ENCODE measurements around the gene EHBP1.

EHBP1 gene

DNA sequence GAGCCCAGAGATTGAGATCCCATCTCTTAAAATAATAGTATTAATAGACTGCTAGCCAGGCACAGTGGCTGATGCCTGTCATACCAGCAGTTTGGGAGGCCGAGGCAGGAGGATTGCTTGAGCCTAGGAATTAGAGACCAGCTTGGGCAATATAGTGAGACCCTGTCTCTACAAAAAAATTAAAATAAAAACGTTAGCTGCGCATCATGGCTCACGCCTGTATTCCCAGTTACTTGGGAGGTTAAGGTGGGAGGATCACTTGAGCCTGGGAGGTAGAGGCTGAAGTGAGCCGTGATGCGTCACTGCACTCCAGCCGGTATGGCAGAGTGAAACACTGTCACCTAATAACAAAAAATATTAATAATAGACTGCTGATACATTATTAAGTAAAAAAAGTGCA lies 178.1 kb downstream of the EHBP1 start:
- no peaks in the 10 kb centered on the region for H3K4me1 ChIP-seq (ENCODE audit: control insufficient read depth in 2 of 2, insufficient read depth in 1 of 2, low read depth in 1 of 2, low read length in 2 of 2)
- no peak overlapping the region for H2BK120ac ChIP-seq (ENCODE audit: low read depth, low read length)
- H3K4me2 ChIP-seq (ENCODE audit: insufficient read depth, low read length, poor library complexity, severe bottlenecking), result no peak overlapping the region
- no peaks in the 10 kb centered on the region for H3K27me3 ChIP-seq (ENCODE audit: control insufficient read depth in 3 of 3, insufficient read depth in 3 of 3, low read depth in 1 of 3, low read length in 3 of 3)
- no peak overlapping the region for H3K9ac ChIP-seq (ENCODE audit: low read depth, low read length, poor library complexity)
- no peak overlapping the region for H3K18ac ChIP-seq (ENCODE audit: low read length)
- no peaks in the 10 kb centered on the region for H3K79me1 ChIP-seq (ENCODE audit: low read depth, low read length)
- no peak overlapping the region for H3K4me3 ChIP-seq (ENCODE audit: low read length in 2 of 2)
- H3K9me3 ChIP-seq (replicated peaks in 1 of 2; ENCODE audit: control insufficient read depth in 2 of 2, insufficient read depth in 1 of 2, low read depth in 1 of 2, low read length in 2 of 2), result peaks cover 0 to 16% of the 10 kb centered on the region in 2 donors
- H3K14ac ChIP-seq (ENCODE audit: low read length), result no peak overlapping the region
- no peak overlapping the region for H3K23ac ChIP-seq (ENCODE audit: low read depth, low read length, poor library complexity)
- no peak for DNase-seq (ENCODE audit: low spot score)
- no peak overlapping the region for H3K27ac ChIP-seq (replicated peaks; ENCODE audit: low read length)
- H3K36me3 ChIP-seq (replicated peaks in 1 of 2; ENCODE audit: control insufficient read depth in 2 of 2, insufficient read depth in 2 of 2, low read length in 2 of 2), result peaks cover 0 to 13% of the 10 kb centered on the region in 2 donors
- H4K91ac ChIP-seq (ENCODE audit: low read depth, low read length, poor library complexity), result no peak overlapping the region
- H2BK12ac ChIP-seq (ENCODE audit: low read length), result no peak overlapping the region
- H2BK15ac ChIP-seq (ENCODE audit: low read length), result no peak overlapping the region
- WGBS, 2 donors (ENCODE audit: extremely low coverage in 2 of 2, insufficient read length in 2 of 2, insufficient replicate concordance in 1 of 2), result no CpG with 5 or more reads among the region's 7 CpGs
- H2AFZ ChIP-seq (ENCODE audit: low read length), result no peak overlapping the region
- H2AK5ac ChIP-seq (ENCODE audit: low read depth, low read length), result no peak overlapping the region
- H3K4ac ChIP-seq (ENCODE audit: low read length), result no peak overlapping the region
- no peak overlapping the region for H4K8ac ChIP-seq (ENCODE audit: low read depth, low read length)
- H2BK5ac ChIP-seq (ENCODE audit: low read length), result no peak overlapping the region

DNA sequence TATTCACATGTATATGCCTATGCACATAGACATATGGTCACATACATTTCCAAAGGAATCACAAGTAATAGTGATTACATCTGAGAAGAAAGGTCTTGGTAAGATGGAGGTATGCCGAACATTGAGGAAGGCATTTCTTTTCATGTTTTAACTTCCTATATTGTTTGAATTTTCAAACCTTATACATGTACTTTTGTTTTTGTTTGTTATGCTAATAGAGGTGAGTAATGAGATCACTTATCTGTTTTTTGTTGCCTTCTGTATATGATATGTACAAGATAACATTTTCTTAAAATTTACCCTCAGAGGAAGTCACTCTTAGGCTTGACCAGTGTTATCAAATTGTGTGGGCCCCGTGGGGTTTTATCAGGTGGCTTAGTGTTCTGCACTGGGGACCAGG lies 178.6 kb downstream of the EHBP1 start:
- H3K23ac ChIP-seq (ENCODE audit: low read depth, low read length, poor library complexity), result no peak overlapping the region
- no peak overlapping the region for H3K27ac ChIP-seq (replicated peaks; ENCODE audit: low read length)
- no peak overlapping the region for H2BK12ac ChIP-seq (ENCODE audit: low read length)
- no peak overlapping the region for H3K4me3 ChIP-seq (ENCODE audit: low read length in 2 of 2)
- H3K27me3 ChIP-seq (ENCODE audit: control insufficient read depth in 3 of 3, insufficient read depth in 3 of 3, low read depth in 1 of 3, low read length in 3 of 3), result no peaks in the 10 kb centered on the region
- H3K79me1 ChIP-seq (ENCODE audit: low read depth, low read length), result no peaks in the 10 kb centered on the region
- H2AFZ ChIP-seq (ENCODE audit: low read length), result no peak overlapping the region
- H2BK5ac ChIP-seq (ENCODE audit: low read length), result no peak overlapping the region
- no peak overlapping the region for H3K14ac ChIP-seq (ENCODE audit: low read length)
- H3K9me3 ChIP-seq (replicated peaks in 1 of 2; ENCODE audit: control insufficient read depth in 2 of 2, insufficient read depth in 1 of 2, low read depth in 1 of 2, low read length in 2 of 2), result peaks cover 0 to 14% of the 10 kb centered on the region in 2 donors
- H3K4me1 ChIP-seq (ENCODE audit: control insufficient read depth in 2 of 2, insufficient read depth in 1 of 2, low read depth in 1 of 2, low read length in 2 of 2), result no peaks in the 10 kb centered on the region
- no peak overlapping the region for H3K4me2 ChIP-seq (ENCODE audit: insufficient read depth, low read length, poor library complexity, severe bottlenecking)
- H4K8ac ChIP-seq (ENCODE audit: low read depth, low read length), result no peak overlapping the region
- H3K4ac ChIP-seq (ENCODE audit: low read length), result no peak overlapping the region
- H3K18ac ChIP-seq (ENCODE audit: low read length), result no peak overlapping the region
- no CpG with 5 or more reads among the region's 2 CpGs for WGBS, 2 donors (ENCODE audit: extremely low coverage in 2 of 2, insufficient read length in 2 of 2, insufficient replicate concordance in 1 of 2)
- H2BK15ac ChIP-seq (ENCODE audit: low read length), result no peak overlapping the region
- no peak for DNase-seq (ENCODE audit: low spot score)
- no peak overlapping the region for H2BK120ac ChIP-seq (ENCODE audit: low read depth, low read length)
- no peak overlapping the region for H2AK5ac ChIP-seq (ENCODE audit: low read depth, low read length)
- no peak overlapping the region for H4K91ac ChIP-seq (ENCODE audit: low read depth, low read length, poor library complexity)
- no peak overlapping the region for H3K9ac ChIP-seq (ENCODE audit: low read depth, low read length, poor library complexity)
- H3K36me3 ChIP-seq (replicated peaks in 1 of 2; ENCODE audit: control insufficient read depth in 2 of 2, insufficient read depth in 2 of 2, low read length in 2 of 2), result peaks cover 0 to 10% of the 10 kb centered on the region in 2 donors

DNA sequence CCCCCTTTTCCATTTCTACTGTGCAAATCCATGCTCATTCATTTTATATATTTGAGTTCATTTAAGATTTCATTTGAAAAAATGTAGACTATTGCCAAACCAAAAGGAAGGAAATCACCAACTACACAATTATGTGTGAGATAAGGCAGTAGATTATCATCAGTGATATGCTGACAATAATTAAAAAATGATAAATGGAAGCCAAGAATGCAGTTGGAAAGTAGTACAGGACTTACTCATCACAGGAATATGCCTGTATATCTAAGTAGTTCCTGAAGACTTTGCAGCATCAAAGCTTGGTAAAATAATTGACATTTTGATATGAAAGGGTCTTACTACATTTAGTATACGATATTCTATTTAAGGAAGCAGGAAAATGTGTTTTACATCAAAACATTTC lies 179.0 kb downstream of the EHBP1 start:
- Histone ChIP-seq H3K14ac (ENCODE audit: low read length) (no peak overlapping the region), H3K4me3 (ENCODE audit: low read length in 2 of 2) (no peak overlapping the region), H3K4ac (ENCODE audit: low read length) (no peak overlapping the region), H4K8ac (ENCODE audit: low read depth, low read length) (no peak overlapping the region), H4K91ac (ENCODE audit: low read depth, low read length, poor library complexity) (no peak overlapping the region), H3K9ac (ENCODE audit: low read depth, low read length, poor library complexity) (no peak overlapping the region), H2AK5ac (ENCODE audit: low read depth, low read length) (no peak overlapping the region), H3K79me1 (ENCODE audit: low read depth, low read length) (no peaks in the 10 kb centered on the region), H2AFZ (ENCODE audit: low read length) (no peak overlapping the region), H3K9me3 (replicated peaks in 1 of 2; ENCODE audit: control insufficient read depth in 2 of 2, insufficient read depth in 1 of 2, low read depth in 1 of 2, low read length in 2 of 2) (peaks cover 0 to 11% of the 10 kb centered on the region in 2 donors), H2BK5ac (ENCODE audit: low read length) (no peak overlapping the region), H3K18ac (ENCODE audit: low read length) (no peak overlapping the region), H3K23ac (ENCODE audit: low read depth, low read length, poor library complexity) (no peak overlapping the region), H2BK15ac (ENCODE audit: low read length) (no peak overlapping the region), H3K27ac (replicated peaks; ENCODE audit: low read length) (no peak overlapping the region), H2BK12ac (ENCODE audit: low read length) (no peak overlapping the region), H3K4me1 (ENCODE audit: control insufficient read depth in 2 of 2, insufficient read depth in 1 of 2, low read depth in 1 of 2, low read length in 2 of 2) (no peaks in the 10 kb centered on the region), H3K36me3 (replicated peaks in 1 of 2; ENCODE audit: control insufficient read depth in 2 of 2, insufficient read depth in 2 of 2, low read length in 2 of 2) (peaks cover 0 to 8% of the 10 kb centered on the region in 2 donors), H3K27me3 (ENCODE audit: control insufficient read depth in 3 of 3, insufficient read depth in 3 of 3, low read depth in 1 of 3, low read length in 3 of 3) (no peaks in the 10 kb centered on the region), H2BK120ac (ENCODE audit: low read depth, low read length) (no peak overlapping the region), H3K4me2 (ENCODE audit: insufficient read depth, low read length, poor library complexity, severe bottlenecking) (no peak overlapping the region)
- WGBS, 2 donors (ENCODE audit: extremely low coverage in 2 of 2, insufficient read length in 2 of 2, insufficient replicate concordance in 1 of 2), result no CpG with 5 or more reads among the region's 1 CpG
- no peak for DNase-seq (ENCODE audit: low spot score)

DNA sequence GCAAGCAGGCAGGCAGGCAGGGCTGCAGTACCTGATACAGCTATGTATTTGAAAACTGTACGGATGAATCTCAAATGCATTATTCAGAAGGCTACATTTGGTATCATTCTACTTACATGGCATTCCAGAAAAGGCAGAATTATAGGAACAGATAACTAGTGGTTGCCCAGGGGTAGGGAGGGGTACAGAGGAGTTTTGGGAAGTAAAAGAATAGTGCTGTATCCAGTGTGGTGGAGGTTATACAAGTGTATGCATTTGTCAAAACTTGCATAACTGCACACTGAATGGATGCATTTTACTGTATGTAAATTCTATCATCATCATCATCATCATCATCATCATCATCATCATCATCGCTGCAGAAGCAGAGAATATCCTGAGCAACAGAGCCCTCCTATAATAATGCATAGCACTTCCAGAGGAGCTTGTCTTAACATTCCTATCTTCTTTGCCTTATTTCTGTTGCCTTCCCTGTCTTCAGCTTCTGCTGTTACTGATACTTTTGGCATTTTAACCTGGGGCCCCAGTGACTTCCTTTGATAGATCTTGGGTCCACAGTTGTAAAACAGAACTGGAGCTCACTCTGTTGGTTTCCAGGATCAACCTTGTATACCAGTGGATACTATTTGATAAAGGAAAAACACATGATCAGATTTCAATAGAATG lies 189.6 kb downstream of the EHBP1 start:
- Histone ChIP-seq H3K4ac (ENCODE audit: low read length) (no peak overlapping the region), H3K9me3 (replicated peaks in 1 of 2; ENCODE audit: control insufficient read depth in 2 of 2, insufficient read depth in 1 of 2, low read depth in 1 of 2, low read length in 2 of 2) (no peaks in the 10 kb centered on the region), H2BK120ac (ENCODE audit: low read depth, low read length) (no peak overlapping the region), H4K8ac (ENCODE audit: low read depth, low read length) (no peak overlapping the region), H3K14ac (ENCODE audit: low read length) (no peak overlapping the region), H3K23ac (ENCODE audit: low read depth, low read length, poor library complexity) (no peak overlapping the region), H3K4me1 (ENCODE audit: control insufficient read depth in 2 of 2, insufficient read depth in 1 of 2, low read depth in 1 of 2, low read length in 2 of 2) (peaks cover 0 to 3% of the 10 kb centered on the region in 2 donors), H3K18ac (ENCODE audit: low read length) (no peak overlapping the region), H3K27ac (replicated peaks; ENCODE audit: low read length) (no peak overlapping the region), H2AFZ (ENCODE audit: low read length) (no peak overlapping the region), H3K79me1 (ENCODE audit: low read depth, low read length) (no peaks in the 10 kb centered on the region), H3K4me2 (ENCODE audit: insufficient read depth, low read length, poor library complexity, severe bottlenecking) (no peak overlapping the region), H3K27me3 (ENCODE audit: control insufficient read depth in 3 of 3, insufficient read depth in 3 of 3, low read depth in 1 of 3, low read length in 3 of 3) (no peaks in the 10 kb centered on the region), H2BK12ac (ENCODE audit: low read length) (no peak overlapping the region), H2AK5ac (ENCODE audit: low read depth, low read length) (no peak overlapping the region), H2BK15ac (ENCODE audit: low read length) (no peak overlapping the region), H3K4me3 (ENCODE audit: low read length in 2 of 2) (no peak overlapping the region), H3K9ac (ENCODE audit: low read depth, low read length, poor library complexity) (no peak overlapping the region), H4K91ac (ENCODE audit: low read depth, low read length, poor library complexity) (no peak overlapping the region), H3K36me3 (replicated peaks in 1 of 2; ENCODE audit: control insufficient read depth in 2 of 2, insufficient read depth in 2 of 2, low read length in 2 of 2) (no peaks in the 10 kb centered on the region), H2BK5ac (ENCODE audit: low read length) (no peak overlapping the region)
- no CpG with 5 or more reads among the region's 2 CpGs for WGBS, 2 donors (ENCODE audit: extremely low coverage in 2 of 2, insufficient read length in 2 of 2, insufficient replicate concordance in 1 of 2)
- no peak for DNase-seq (ENCODE audit: low spot score)
